Heart left ventricle (tissue), 16 donors: ENCODE results near the gene PCNT. TPM values are rescaled to one million over a fixed set of nuclear protein-coding genes. Genes with fewer than 3 reads are reported as not detected.
"Not testable (repeated sequence)": the region's sequence is repeated elsewhere in the genome, so short reads cannot be mapped to it uniquely, and the experiment has no call there.

ENCODE experiments used
- ATAC-seq, 4 donors: fragments of 200-7000 bp; cut with Tn5 transposase; one replicate each; pipeline ENCODE4 v1.9.1; 2020 to 2022; ENCODE audit warnings: moderate library complexity in 4 of 4, mild to moderate bottlenecking in 3 of 4, moderate number of reproducible peaks in 1 of 4
- DNase-seq, 5 donors: peaks; one replicate each; pipeline ENCODE4 v3.0.0-alpha.2; 2020
- H3K27ac ChIP-seq, 12 donors: fragments of 200-600 bp; sonication (generic) in 4 of 12; one replicate each; pipeline versions ENCODE4 v1.5.0 to v1.8.0; 2016 to 2022; ENCODE audit warnings: mild to moderate bottlenecking in 2 of 12
- H3K27me3 ChIP-seq, 9 donors: fragments of 200-600 bp; sonication (generic) in 2 of 9; one replicate each; pipeline versions ENCODE4 v1.5.1 to v1.8.0; 2016 to 2022; ENCODE audit warnings: mild to moderate bottlenecking in 3 of 9
- H3K36me3 ChIP-seq, 9 donors: fragments of 200-600 bp; sonication (generic) in 2 of 9; one replicate each; pipeline versions ENCODE4 v1.5.0 to v1.8.0; 2018 to 2022; ENCODE audit warnings: mild to moderate bottlenecking in 2 of 9
- H3K4me1 ChIP-seq, 12 donors: fragments of 200-600 bp; sonication (generic) in 4 of 12; one replicate each; pipeline versions ENCODE4 v1.5.0 to v1.8.0; 2016 to 2022; ENCODE audit warnings: mild to moderate bottlenecking in 3 of 12
- H3K4me3 ChIP-seq, 12 donors: fragments of 200-600 bp; sonication (generic) in 4 of 12; one replicate each; pipeline versions ENCODE4 v1.5.0 to v1.8.0; 2017 to 2022; ENCODE audit warnings: mild to moderate bottlenecking in 9 of 12, moderate library complexity in 4 of 12
- H3K9me3 ChIP-seq, 12 donors: fragments of 200-600 bp; sonication (generic) in 4 of 12; one replicate each; pipeline versions ENCODE4 v1.5.0 to v1.8.0; 2016 to 2022; ENCODE audit warnings: mild to moderate bottlenecking in 1 of 12
- CTCF ChIP-seq, 12 donors: fragments of 200-600 bp; sonication (generic) in 4 of 12; IDR thresholded peaks; one replicate each; pipeline versions ENCODE4 v1.5.0 to v1.8.0; 2018 to 2022; ENCODE audit warnings: antibody characterized with exemption in 12 of 12, mild to moderate bottlenecking in 5 of 12
- POLR2A ChIP-seq, 2 donors: fragments of 450-650 bp; IDR thresholded peaks; one replicate each; pipeline ENCODE4 v1.6.1; 2017; ENCODE audit warnings: antibody characterized with exemption in 2 of 2, mild to moderate bottlenecking in 2 of 2, moderate library complexity in 2 of 2
- WGBS, 4 donors: extraction: QIAGEN DNeasy Blood & Tissue Kit in 2 of 4; methylation state at CpG; one replicate each; pipeline versions ENCODE4 v1.1.5 to v1.1.7; 2013 to 2018; 5-methylcytosine and 5-hydroxymethylcytosine counted together
- intact Hi-C, 10 donors: fragments of 100-400 bp; cut with DNase I; formaldehyde crosslinking; loops; one replicate each; pipeline versions ENCODE4 v1.11.1 to v1.14.2; 2022
- polyA plus RNA-seq, 2 donors: library from polyadenylated mRNA; stranded (reverse); fragments of 200-250 nt; gene quantifications; one replicate each; pipeline ENCODE4 v1.2.3, GENCODE V29; 2013
- total RNA-seq, 9 donors: library from RNA; depleted of rRNA in 2 of 9; stranded (reverse); fragments of >200 nt in 2 of 9; fragmentation: NEBNext Ultra II Directional in 3 of 9; extraction: Animal tissue kit (Norgen Biotek cat#: 25700) in 3 of 9; gene quantifications; one replicate each; pipeline versions ENCODE4 v1.1.0 to v1.2.4, GENCODE V29; 2016 to 2023
- donor health status: ischemic (EF 13 %, LVEDD 7.1; RV severe dilation, severe dysfunction).
- donor health status: healthy with polysubstance abuse.
- donor health status: DM: no; HTN: yes; CAD: no.
- donor health status: DM: no; HTN: no; CAD: no.
- donor health status: ischemic (EF 25% LVEDD 6.9; RV normal size, moderate dysfunction).
- donor health status: ischemic (EF 25% LVEDD 5.7; RV mildly dilated, moderate dysfunction).
- donor health status: healthy.
- donor health status: DM: yes; HTN: yes; CAD: no.
- donor health status: ischemic (EF 35%, LVEDD 5.7; RV mildly dilated, moderate dysfunction).
- donor health status: nonischemic (EF 11% LVEDD 7.7; RV severe dilation, severe dysfunction).
- donor health status: DM: yes; HTN: yes; CAD: no.
- donor health status: PGD.
- donor health status: ischemic (EF 29% LVEDD 5.4; RV normal size, mild dysfunction).
- donor health status: nonischemic (EF 23%, LVEDD 6.1; RV moderate dilation, normal function).

Gene PCNT
- total and polyA plus RNA-seq, 11 donors = 17.0 to 73.0 (median 36.7) TPM

GRCh38 chr21:46429754-46430681 is 106.1 kb downstream of the PCNT start:
- Histone ChIP-seq H3K27me3 (no peaks in the 10 kb centered on the region), H3K4me1 (peaks cover 0 to 10% (median 0%) of the 10 kb centered on the region in 12 donors), H3K36me3 (peaks cover 4 to 97% (median 76%) of the 10 kb centered on the region in 9 donors), H3K27ac (no peak overlapping the region), H3K4me3 (no peak overlapping the region), H3K9me3 (no peaks in the 10 kb centered on the region)
- DNase-seq = peak in 1 of 5 donors; percentile 46
- no peak for ATAC-seq
- intact Hi-C loops = loop anchor here in 1 of 10 donors (5.0 kb wide), 1 partner anchor 53 kb away; no protein-coding TSS in a partner anchor
- WGBS, 4 donors = 90 to 92% (median 92%) methylated on average over 25 to 31 of the region's 31 CpGs
- no peak for TF ChIP-seq POLR2A (IDR thresholded peaks at IDR 0.05)
- TF ChIP-seq CTCF (IDR thresholded peaks at IDR 0.05) = no peak

- TF ChIP-seq POLR2A (IDR thresholded peaks at IDR 0.05) (no peak), CTCF (IDR thresholded peaks at IDR 0.05) (no peak)
- Histone ChIP-seq H3K36me3 (peaks cover 2 to 96% (median 80%) of the 10 kb centered on the region in 9 donors), H3K27ac (peak overlapping the region in 1 of 12 donors; percentile 27), H3K4me1 (peaks cover 0 to 10% (median 0%) of the 10 kb centered on the region in 12 donors), H3K9me3 (no peaks in the 10 kb centered on the region), H3K4me3 (no peak overlapping the region), H3K27me3 (no peaks in the 10 kb centered on the region)
- 93 to 96% (median 94%) methylated on average over 21 of the region's 21 CpGs for whole genome bisulfite sequencing, 4 donors
- peak in 1 of 5 donors; percentile 35 for DNase-seq
- ATAC-seq = no peak
- intact Hi-C loops = no loop called here
Observed at GRCh38 chr21:46431448-46431847, 107.5 kb downstream of the PCNT start.

- Histone ChIP-seq H3K27me3 (no peaks in the 10 kb centered on the region), H3K9me3 (no peaks in the 10 kb centered on the region), H3K36me3 (peaks cover 2 to 96% (median 83%) of the 10 kb centered on the region in 9 donors), H3K27ac (peak overlapping the region in 1 of 12 donors; percentile 27), H3K4me1 (peaks cover 0 to 10% (median 0%) of the 10 kb centered on the region in 12 donors), H3K4me3 (no peak overlapping the region)
- peak in 1 of 5 donors; percentile 38 for DNase-seq
- TF ChIP-seq POLR2A (IDR thresholded peaks at IDR 0.05) = no peak
- no peak for TF ChIP-seq CTCF (IDR thresholded peaks at IDR 0.05)
- no peak for ATAC-seq
- intact Hi-C loops = no loop called here
- 84 to 89% (median 87%) methylated on average over 22 of the region's 22 CpGs for WGBS, 4 donors
Observed at GRCh38 chr21:46431884-46432488, 108.0 kb downstream of the PCNT start.

GRCh38 chr21:46433116-46433515 is 109.2 kb downstream of the PCNT start:
- intact Hi-C loops, ATAC-seq, H3K27me3 ChIP-seq, H3K27ac ChIP-seq, H3K9me3 ChIP-seq, H3K4me3 ChIP-seq: not testable (repeated sequence)
- Histone ChIP-seq H3K4me1 (peaks cover 0 to 10% (median 0%) of the 10 kb centered on the region in 12 donors), H3K36me3 (peaks cover 2 to 96% (median 83%) of the 10 kb centered on the region in 9 donors)
- DNase-seq = peak in 1 of 5 donors; percentile 21
- WGBS, 4 donors = 87 to 94% (median 93%) methylated on average over 11 of the region's 11 CpGs
